Panc1 (cell line): ENCODE results near the gene DYNLL2. TPM values are rescaled to one million over a fixed set of nuclear protein-coding genes. Genes with fewer than 3 reads are reported as not detected.

Experiments
- ATAC-seq: fragments of 200-7000 bp; cut with Tn5 transposase; 2 replicates; pipeline ENCODE4 v1.9.1; 2020; ENCODE audit warnings: mild to moderate bottlenecking, moderate library complexity
- BruUV-seq: library from RNA; stranded (reverse); fragments of 400-500 nt; replicated peaks from 2 replicates; lab custom pipeline; 2021; lab: Mats Ljungman, UMichigan
- CTCF ChIA-PET: fragments of 300-600 bp; sonication (Branson Sonifier 250); formaldehyde crosslinking; loops from one replicate; lab custom pipeline; 2022; ENCODE audit warnings: antibody characterized with exemption; lab: Charles Lee
- POLR2A ChIA-PET: fragments of 300-600 bp; sonication (Branson Sonifier 250); formaldehyde crosslinking; loops from one replicate; lab custom pipeline; 2022; ENCODE audit warnings: antibody characterized with exemption; lab: Charles Lee
- DNase-seq: peaks from one replicate; pipeline ENCODE4 v3.0.0-alpha.2; 2010; ENCODE audit warnings: low read depth, low spot score
- H3K27ac ChIP-seq: 2 replicates; pipeline ENCODE4 v1.5.1; 2011; ENCODE audit warnings: mild to moderate bottlenecking, low read length, inconsistent platforms
- H3K27me3 ChIP-seq: fragments of 200-500 bp; sonication (Bioruptor generic); 2 replicates; pipeline ENCODE4 v1.6.0; 2014; ENCODE audit warnings: low read length, inconsistent platforms; ENCODE audit not compliant: control insufficient read depth, insufficient read depth
- H3K36me3 ChIP-seq: fragments of 200-500 bp; sonication (Bioruptor generic); 2 replicates; pipeline ENCODE4 v1.5.1; 2014; ENCODE audit warnings: inconsistent platforms, mild to moderate bottlenecking, low read length, moderate library complexity; ENCODE audit not compliant: control insufficient read depth, insufficient read depth
- H3K4me1 ChIP-seq: 2 replicates; pipeline ENCODE4 v1.5.1; 2011; ENCODE audit warnings: inconsistent platforms, mild to moderate bottlenecking, low read length, moderate library complexity; ENCODE audit not compliant: control insufficient read depth, insufficient read depth
- H3K4me3 ChIP-seq, 2 experiments: 2 replicates each; pipeline ENCODE4 v1.5.1; 2011 to 2012; ENCODE audit warnings: low read depth in 2 of 2, low read length in 2 of 2, mild to moderate bottlenecking in 2 of 2, inconsistent platforms in 1 of 2, moderate library complexity in 1 of 2
- H3K9me3 ChIP-seq: fragments of 200-500 bp; sonication (Bioruptor generic); 2 replicates; pipeline ENCODE4 v1.5.1; 2014; ENCODE audit warnings: low read depth, mild to moderate bottlenecking, inconsistent platforms, low read length, moderate library complexity; ENCODE audit not compliant: control insufficient read depth, insufficient read depth
- POLR2AphosphoS5 ChIP-seq: IDR thresholded peaks from 2 replicates; pipeline ENCODE4 v1.6.1; 2012; ENCODE audit warnings: mild to moderate bottlenecking, low read depth, low read length, moderate library complexity
- SIN3A ChIP-seq: IDR thresholded peaks from 2 replicates; pipeline ENCODE4 v1.6.1; 2012; ENCODE audit warnings: low read depth, mild to moderate bottlenecking, low read length, moderate library complexity, borderline replicate concordance; ENCODE audit not compliant: insufficient read depth
- TCF7L2 ChIP-seq: IDR thresholded peaks from 2 replicates; pipeline ENCODE4 v1.6.1; 2011; ENCODE audit warnings: mild to moderate bottlenecking, low read depth, low read length, inconsistent platforms
- in situ Hi-C: cut with HindIII; loops from 2 replicates; pipeline ENCODE4 v1.10.0; 2016; ENCODE audit warnings: low sequenced_read_pairs, low pct_unique_long_range_greater_than_20kb
- intact Hi-C: fragments of 100-400 bp; cut with micrococcal nuclease; formaldehyde crosslinking; loops from one replicate; pipeline ENCODE4 v1.10.0; 2022; ENCODE audit not compliant: unreplicated experiment
- total RNA-seq: library from RNA; stranded (reverse); gene quantifications from one replicate; pipeline ENCODE4 v1.2.1, GENCODE V29; 2021; ENCODE audit not compliant: unreplicated experiment
- TF ChIP-seq, protein P1 (sequence below), 2 experiments: IDR thresholded peaks; 2 replicates each; pipeline ENCODE4 v1.6.1; 2011 to 2012; ENCODE audit warnings: low read depth in 2 of 2, control low read depth in 1 of 2, low read length in 1 of 2, mild to moderate bottlenecking in 1 of 2, moderate library complexity in 1 of 2; ENCODE audit not compliant: insufficient read depth in 1 of 2
- TF ChIP-seq, protein P2 (sequence below): fragments of 450-650 bp; IDR thresholded peaks from 2 replicates; pipeline ENCODE4 v1.5.1; 2017; ENCODE audit warnings: mild to moderate bottlenecking

DYNLL2 gene
- total RNA-seq, 1 experiment from 2014 or later: 19.8 TPM

DNA sequence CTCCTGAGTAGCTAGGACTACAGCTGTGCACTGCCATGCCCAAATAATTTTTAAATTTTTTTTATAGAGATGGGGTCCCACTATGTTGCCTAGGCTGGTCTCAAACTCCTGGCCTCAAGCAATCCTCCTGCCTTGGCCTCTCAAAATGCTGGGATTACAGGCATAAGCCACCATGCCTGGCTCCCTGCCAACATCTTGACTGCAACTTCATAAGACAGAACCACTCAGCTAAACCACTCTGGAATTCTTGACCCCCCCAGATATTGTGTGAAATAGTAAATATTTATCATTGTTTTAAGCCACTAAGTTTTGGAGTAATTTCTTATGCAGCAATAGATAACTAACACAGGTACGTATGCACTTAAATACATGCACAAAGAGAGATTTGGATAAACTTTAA lies 26.0 kb downstream of the DYNLL2 start:
- Histone ChIP-seq H3K36me3 (no peaks in the 10 kb centered on the region), H3K4me1 (no peaks in the 10 kb centered on the region), H3K9me3 (no peaks in the 10 kb centered on the region; the same call in 1 of the 2 replicates), H3K27ac (no peak overlapping the region), H3K27me3 (no peaks in the 10 kb centered on the region), H3K4me3 (no peak overlapping the region)
- DNase-seq (no peak), ATAC-seq (no peak)
- CTCF ChIA-PET: no interaction called here
- POLR2A ChIA-PET: no interaction called here
- intact Hi-C loops: no loop called here
- no TSS peak for BruUV-seq
- TF ChIP-seq SIN3A (no peak), POLR2AphosphoS5 (no peak), TCF7L2 (no peak)
- TF ChIP-seq, protein P1, sequence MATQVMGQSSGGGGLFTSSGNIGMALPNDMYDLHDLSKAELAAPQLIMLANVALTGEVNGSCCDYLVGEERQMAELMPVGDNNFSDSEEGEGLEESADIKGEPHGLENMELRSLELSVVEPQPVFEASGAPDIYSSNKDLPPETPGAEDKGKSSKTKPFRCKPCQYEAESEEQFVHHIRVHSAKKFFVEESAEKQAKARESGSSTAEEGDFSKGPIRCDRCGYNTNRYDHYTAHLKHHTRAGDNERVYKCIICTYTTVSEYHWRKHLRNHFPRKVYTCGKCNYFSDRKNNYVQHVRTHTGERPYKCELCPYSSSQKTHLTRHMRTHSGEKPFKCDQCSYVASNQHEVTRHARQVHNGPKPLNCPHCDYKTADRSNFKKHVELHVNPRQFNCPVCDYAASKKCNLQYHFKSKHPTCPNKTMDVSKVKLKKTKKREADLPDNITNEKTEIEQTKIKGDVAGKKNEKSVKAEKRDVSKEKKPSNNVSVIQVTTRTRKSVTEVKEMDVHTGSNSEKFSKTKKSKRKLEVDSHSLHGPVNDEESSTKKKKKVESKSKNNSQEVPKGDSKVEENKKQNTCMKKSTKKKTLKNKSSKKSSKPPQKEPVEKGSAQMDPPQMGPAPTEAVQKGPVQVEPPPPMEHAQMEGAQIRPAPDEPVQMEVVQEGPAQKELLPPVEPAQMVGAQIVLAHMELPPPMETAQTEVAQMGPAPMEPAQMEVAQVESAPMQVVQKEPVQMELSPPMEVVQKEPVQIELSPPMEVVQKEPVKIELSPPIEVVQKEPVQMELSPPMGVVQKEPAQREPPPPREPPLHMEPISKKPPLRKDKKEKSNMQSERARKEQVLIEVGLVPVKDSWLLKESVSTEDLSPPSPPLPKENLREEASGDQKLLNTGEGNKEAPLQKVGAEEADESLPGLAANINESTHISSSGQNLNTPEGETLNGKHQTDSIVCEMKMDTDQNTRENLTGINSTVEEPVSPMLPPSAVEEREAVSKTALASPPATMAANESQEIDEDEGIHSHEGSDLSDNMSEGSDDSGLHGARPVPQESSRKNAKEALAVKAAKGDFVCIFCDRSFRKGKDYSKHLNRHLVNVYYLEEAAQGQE (IDR thresholded peaks at IDR 0.05; ENCODE audit: insufficient read depth in 1 of 2, low read depth in 2 of 2, low read length in 1 of 2): no peak
- TF ChIP-seq, protein P2, sequence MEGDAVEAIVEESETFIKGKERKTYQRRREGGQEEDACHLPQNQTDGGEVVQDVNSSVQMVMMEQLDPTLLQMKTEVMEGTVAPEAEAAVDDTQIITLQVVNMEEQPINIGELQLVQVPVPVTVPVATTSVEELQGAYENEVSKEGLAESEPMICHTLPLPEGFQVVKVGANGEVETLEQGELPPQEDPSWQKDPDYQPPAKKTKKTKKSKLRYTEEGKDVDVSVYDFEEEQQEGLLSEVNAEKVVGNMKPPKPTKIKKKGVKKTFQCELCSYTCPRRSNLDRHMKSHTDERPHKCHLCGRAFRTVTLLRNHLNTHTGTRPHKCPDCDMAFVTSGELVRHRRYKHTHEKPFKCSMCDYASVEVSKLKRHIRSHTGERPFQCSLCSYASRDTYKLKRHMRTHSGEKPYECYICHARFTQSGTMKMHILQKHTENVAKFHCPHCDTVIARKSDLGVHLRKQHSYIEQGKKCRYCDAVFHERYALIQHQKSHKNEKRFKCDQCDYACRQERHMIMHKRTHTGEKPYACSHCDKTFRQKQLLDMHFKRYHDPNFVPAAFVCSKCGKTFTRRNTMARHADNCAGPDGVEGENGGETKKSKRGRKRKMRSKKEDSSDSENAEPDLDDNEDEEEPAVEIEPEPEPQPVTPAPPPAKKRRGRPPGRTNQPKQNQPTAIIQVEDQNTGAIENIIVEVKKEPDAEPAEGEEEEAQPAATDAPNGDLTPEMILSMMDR: no peak
- in situ Hi-C loops: no loop called here

DNA sequence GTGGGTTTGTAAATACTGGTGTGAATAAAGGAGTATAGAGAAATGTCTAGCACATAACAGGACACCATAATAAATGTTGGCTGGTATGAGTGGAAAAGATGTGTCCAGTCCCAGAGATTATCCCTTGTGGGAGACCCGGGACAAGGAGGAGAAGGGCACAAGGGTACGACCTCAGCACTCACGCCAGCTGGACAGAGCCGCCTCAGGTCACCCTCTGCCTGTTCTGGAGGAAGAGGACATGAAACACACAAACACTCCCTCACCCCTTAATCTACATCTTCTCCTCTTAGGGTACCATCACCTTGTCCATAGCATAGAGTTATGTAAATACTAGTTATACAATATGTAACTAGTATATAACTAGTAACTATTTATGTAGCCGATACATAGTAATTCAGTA lies 26.8 kb downstream of the DYNLL2 start:
- no peak for TF ChIP-seq POLR2AphosphoS5
- TF ChIP-seq, protein P2: no peak
- TF ChIP-seq SIN3A: no peak
- TF ChIP-seq, protein P1 (IDR thresholded peaks at IDR 0.05; ENCODE audit: insufficient read depth in 1 of 2, low read depth in 2 of 2, low read length in 1 of 2): no peak
- no peak for TF ChIP-seq TCF7L2
- no peaks in the 10 kb centered on the region for H3K36me3 ChIP-seq
- no peak for DNase-seq
- no peak overlapping the region for H3K27ac ChIP-seq
- no peaks in the 10 kb centered on the region for H3K4me1 ChIP-seq
- no peak overlapping the region for H3K4me3 ChIP-seq
- intact Hi-C loops (loop anchor here (5.0 to 10.0 kb wide), 2 partner anchors 103 to 515 kb away; partner anchors contain the start of gene SRSF1), in situ Hi-C loops (no loop called here)
- ChIA-PET POLR2A (no interaction called here), CTCF (no interaction called here)
- no peaks in the 10 kb centered on the region for H3K27me3 ChIP-seq
- H3K9me3 ChIP-seq: no peaks in the 10 kb centered on the region; the same call in 1 of the 2 replicates
- no TSS peak for BruUV-seq
- no peak for ATAC-seq
